Peyer's patch (tissue), 4 donors: ENCODE data around the gene PMCH.

Source experiments
- POLR2A ChIP-seq, 2 donors: fragments of 450-650 bp; IDR thresholded peaks; one replicate each; pipeline ENCODE4 v1.5.1; 2017; ENCODE audit warnings: antibody characterized with exemption in 2 of 2, mild to moderate bottlenecking in 2 of 2, moderate library complexity in 2 of 2
- TF ChIP-seq, protein P1 (sequence below), 6 experiments: fragments of 450-650 bp in 4 of 6; fragments of 200-600 bp in 2 of 6; sonication (generic) in 1 of 6; IDR thresholded peaks; one replicate each; pipeline ENCODE4 v1.5.1; 2017 to 2019; ENCODE audit warnings: antibody characterized with exemption in 6 of 6, mild to moderate bottlenecking in 3 of 6, moderate library complexity in 1 of 6

DNA sequence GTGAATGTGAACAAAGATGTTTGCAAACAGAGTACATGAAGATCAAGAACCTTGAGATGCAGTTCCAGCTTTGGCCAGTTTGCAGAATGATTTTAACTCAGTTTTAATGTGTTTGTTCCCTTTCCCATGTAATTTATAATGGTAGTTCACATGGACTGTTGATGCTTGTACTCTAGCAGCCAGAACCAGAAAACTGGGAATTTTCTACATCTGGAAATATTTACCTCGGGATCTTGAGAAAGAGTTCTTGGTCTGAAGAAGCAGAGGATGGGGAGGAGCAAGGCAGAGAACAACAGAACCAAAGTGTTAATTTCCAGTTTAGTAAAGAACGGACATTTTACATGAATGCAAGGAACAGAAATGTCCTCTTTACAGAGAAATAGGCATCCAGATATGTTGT, 37.0 kb upstream of the PMCH start:
- TF ChIP-seq, protein P1, sequence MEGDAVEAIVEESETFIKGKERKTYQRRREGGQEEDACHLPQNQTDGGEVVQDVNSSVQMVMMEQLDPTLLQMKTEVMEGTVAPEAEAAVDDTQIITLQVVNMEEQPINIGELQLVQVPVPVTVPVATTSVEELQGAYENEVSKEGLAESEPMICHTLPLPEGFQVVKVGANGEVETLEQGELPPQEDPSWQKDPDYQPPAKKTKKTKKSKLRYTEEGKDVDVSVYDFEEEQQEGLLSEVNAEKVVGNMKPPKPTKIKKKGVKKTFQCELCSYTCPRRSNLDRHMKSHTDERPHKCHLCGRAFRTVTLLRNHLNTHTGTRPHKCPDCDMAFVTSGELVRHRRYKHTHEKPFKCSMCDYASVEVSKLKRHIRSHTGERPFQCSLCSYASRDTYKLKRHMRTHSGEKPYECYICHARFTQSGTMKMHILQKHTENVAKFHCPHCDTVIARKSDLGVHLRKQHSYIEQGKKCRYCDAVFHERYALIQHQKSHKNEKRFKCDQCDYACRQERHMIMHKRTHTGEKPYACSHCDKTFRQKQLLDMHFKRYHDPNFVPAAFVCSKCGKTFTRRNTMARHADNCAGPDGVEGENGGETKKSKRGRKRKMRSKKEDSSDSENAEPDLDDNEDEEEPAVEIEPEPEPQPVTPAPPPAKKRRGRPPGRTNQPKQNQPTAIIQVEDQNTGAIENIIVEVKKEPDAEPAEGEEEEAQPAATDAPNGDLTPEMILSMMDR (IDR thresholded peaks at IDR 0.05) = no peak
- TF ChIP-seq POLR2A (IDR thresholded peaks at IDR 0.05) = no peak
